Measurements from ENCODE around the gene ARHGEF19.
"Not testable (repeated sequence)": the region's sequence is repeated elsewhere in the genome, so short reads cannot be mapped to it uniquely, and the experiment has no call there.

Gene ARHGEF19

GRCh38 chr1:16212251-16212961 lies at the start of gene ARHGEF19:
TSS of gene ARHGEF19 (minus strand) at chr1:16212652. CDS start at chr1:16209054, 3,598 bp downstream.
- DNase-seq: no peak

GRCh38 chr1:16262067-16262466 lies 49.6 kb upstream of the ARHGEF19 start:
- no peak for DNase-seq

More at GRCh38 chr1:16212251-16212961, at the start of gene ARHGEF19:
- in situ Hi-C loops (cut with HindIII; ENCODE audit: low pct_ligation_motif_present, low pct_unique_long_range_greater_than_20kb, low sequenced_read_pairs): no loop called here

DNA sequence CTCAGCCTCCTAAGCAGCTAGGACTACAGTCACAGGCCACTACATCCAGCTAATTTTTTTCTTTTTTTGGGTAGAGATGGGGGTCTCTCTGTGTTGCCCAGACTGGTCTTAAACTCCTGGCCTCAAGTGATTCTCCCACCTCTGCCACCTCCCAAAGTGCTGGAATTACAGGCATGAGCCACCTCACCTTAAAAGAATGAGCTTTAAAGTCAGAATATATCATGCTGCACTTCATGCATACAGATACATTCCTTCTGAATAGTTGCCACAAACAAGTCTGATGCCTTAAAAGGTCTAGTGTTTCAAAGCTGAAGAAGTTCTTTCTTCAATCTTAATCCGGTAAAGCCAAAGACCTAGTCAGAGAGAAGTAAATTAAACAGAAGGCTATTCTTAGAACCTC lies 48.4 kb upstream of the ARHGEF19 start:
- DNase-seq: peak; percentile 55
- in situ Hi-C loops (cut with HindIII; ENCODE audit: low pct_ligation_motif_present, low pct_unique_long_range_greater_than_20kb, low sequenced_read_pairs): no loop called here

More at GRCh38 chr1:16262067-16262466, 49.6 kb upstream of the ARHGEF19 start:
- in situ Hi-C loops (cut with HindIII; ENCODE audit: low pct_ligation_motif_present, low pct_unique_long_range_greater_than_20kb, low sequenced_read_pairs): no loop called here

DNA sequence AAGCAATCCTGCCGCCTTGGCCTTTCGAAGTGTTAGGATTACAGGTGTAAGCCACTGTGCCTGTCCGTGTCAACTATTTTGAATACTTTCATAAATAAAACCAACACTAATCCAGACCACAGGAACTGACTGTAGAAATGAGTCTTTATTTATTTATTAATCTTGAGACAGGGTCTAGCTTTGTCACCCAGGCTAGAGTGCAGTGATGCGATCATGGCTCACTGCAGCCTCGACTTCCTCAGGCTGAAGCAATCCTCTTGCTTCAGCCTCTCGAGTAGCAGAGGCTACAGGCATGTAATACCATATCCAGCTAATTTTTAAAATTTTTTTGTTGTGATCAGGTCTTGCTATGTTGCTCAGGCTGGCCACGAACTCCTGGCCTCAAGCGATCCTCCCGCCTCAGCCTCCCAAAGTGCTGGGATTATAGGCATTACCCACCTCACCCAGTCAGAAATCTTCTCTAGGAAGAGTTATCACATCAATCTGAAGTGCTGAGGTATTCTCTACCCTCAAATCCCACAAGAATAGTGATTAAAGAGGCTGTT lies 46.2 kb upstream of the ARHGEF19 start:
- in situ Hi-C loops (cut with HindIII; ENCODE audit: low pct_ligation_motif_present, low pct_unique_long_range_greater_than_20kb, low sequenced_read_pairs): no loop called here
- no peak for DNase-seq

- in situ Hi-C loops (cut with HindIII; ENCODE audit: low pct_ligation_motif_present, low pct_unique_long_range_greater_than_20kb, low sequenced_read_pairs): no loop called here
- DNase-seq: no peak
Measured at GRCh38 chr1:16257968-16258367, 45.5 kb upstream of the ARHGEF19 start.

- in situ Hi-C loops (cut with HindIII; ENCODE audit: low pct_ligation_motif_present, low pct_unique_long_range_greater_than_20kb, low sequenced_read_pairs); DNase-seq: not testable (repeated sequence)
Measured at GRCh38 chr1:16257556-16257955, 45.1 kb upstream of the ARHGEF19 start.

GRCh38 chr1:16256478-16256877 lies 44.0 kb upstream of the ARHGEF19 start:
- in situ Hi-C loops (cut with HindIII; ENCODE audit: low pct_ligation_motif_present, low pct_unique_long_range_greater_than_20kb, low sequenced_read_pairs): no loop called here
- DNase-seq: no peak

DNA sequence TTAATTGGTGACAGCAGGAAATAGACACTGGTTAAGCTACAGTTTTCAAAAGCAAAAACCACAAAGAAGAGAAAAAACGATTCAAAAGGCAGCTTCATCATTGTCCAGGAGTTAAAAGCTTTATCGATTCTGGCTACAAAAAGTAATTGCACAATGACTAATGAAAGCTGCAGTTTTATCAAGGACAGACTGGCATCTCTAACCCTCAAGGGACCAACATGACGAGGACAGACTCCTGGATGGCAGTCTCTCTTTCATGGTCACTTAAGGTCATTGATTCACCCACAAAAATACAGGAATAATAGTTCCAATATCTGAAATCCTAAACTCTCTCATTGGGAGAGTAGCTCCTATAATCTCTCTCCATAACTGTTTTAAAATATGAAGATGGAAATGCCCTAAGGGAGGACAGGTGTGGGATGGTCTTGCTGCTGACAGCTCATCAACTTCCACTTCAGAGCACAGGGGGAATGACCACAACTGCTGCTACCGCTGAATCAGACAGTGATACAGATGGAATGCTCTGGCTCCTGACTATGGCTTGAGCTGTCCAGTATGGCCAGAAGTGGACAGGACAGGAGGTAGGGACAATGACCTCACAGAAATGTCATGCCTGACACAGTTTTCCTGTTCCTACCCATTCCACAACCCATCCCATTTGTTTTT lies 41.9 kb upstream of the ARHGEF19 start:
- in situ Hi-C loops (cut with HindIII; ENCODE audit: low pct_ligation_motif_present, low pct_unique_long_range_greater_than_20kb, low sequenced_read_pairs): no loop called here
- DNase-seq: no peak

DNA sequence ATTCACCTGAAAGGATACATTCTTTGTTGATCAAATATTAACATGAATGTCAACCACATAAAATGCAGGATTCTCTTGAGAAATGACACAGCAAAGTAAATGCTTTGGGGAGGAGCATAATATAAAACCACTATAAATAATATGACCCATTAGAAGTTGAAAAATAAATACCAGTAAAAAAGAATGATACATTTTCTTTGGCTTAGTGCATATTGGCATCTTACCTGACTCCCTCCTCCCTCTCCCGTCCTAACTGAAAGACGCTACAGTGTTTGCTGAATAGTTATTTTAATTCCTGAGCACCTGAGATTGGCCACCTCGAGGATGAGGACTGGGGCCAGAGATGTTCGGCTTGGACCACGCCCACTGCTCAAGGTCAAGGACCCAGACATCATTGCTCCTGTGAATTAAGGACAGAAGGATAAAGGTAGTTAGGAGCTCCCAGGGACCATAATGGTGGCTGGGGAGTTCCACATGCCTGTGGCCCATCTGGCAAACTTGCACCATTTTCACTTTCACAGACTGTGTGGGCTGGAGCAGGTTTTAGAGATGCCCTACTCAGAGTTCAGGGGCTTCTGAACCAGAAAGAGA lies 41.0 kb upstream of the ARHGEF19 start:
- in situ Hi-C loops (cut with HindIII; ENCODE audit: low pct_ligation_motif_present, low pct_unique_long_range_greater_than_20kb, low sequenced_read_pairs): no loop called here
- DNase-seq: no peak

- in situ Hi-C loops (cut with HindIII; ENCODE audit: low pct_ligation_motif_present, low pct_unique_long_range_greater_than_20kb, low sequenced_read_pairs): no loop called here
- no peak for DNase-seq
Measured at GRCh38 chr1:16252912-16253311, 40.5 kb upstream of the ARHGEF19 start.

GRCh38 chr1:16251381-16251780 lies 38.9 kb upstream of the ARHGEF19 start:
- in situ Hi-C loops (cut with HindIII; ENCODE audit: low pct_ligation_motif_present, low pct_unique_long_range_greater_than_20kb, low sequenced_read_pairs): no loop called here

GRCh38 chr1:16250524-16251251 lies 38.2 kb upstream of the ARHGEF19 start:
- no peak for DNase-seq
- in situ Hi-C loops (cut with HindIII; ENCODE audit: low pct_ligation_motif_present, low pct_unique_long_range_greater_than_20kb, low sequenced_read_pairs): no loop called here

More at GRCh38 chr1:16251381-16251780, 38.9 kb upstream of the ARHGEF19 start:
- no peak for DNase-seq

- DNase-seq: no peak
- in situ Hi-C loops (cut with HindIII; ENCODE audit: low pct_ligation_motif_present, low pct_unique_long_range_greater_than_20kb, low sequenced_read_pairs): no loop called here
Measured at GRCh38 chr1:16249596-16250241, 37.3 kb upstream of the ARHGEF19 start.

DNA sequence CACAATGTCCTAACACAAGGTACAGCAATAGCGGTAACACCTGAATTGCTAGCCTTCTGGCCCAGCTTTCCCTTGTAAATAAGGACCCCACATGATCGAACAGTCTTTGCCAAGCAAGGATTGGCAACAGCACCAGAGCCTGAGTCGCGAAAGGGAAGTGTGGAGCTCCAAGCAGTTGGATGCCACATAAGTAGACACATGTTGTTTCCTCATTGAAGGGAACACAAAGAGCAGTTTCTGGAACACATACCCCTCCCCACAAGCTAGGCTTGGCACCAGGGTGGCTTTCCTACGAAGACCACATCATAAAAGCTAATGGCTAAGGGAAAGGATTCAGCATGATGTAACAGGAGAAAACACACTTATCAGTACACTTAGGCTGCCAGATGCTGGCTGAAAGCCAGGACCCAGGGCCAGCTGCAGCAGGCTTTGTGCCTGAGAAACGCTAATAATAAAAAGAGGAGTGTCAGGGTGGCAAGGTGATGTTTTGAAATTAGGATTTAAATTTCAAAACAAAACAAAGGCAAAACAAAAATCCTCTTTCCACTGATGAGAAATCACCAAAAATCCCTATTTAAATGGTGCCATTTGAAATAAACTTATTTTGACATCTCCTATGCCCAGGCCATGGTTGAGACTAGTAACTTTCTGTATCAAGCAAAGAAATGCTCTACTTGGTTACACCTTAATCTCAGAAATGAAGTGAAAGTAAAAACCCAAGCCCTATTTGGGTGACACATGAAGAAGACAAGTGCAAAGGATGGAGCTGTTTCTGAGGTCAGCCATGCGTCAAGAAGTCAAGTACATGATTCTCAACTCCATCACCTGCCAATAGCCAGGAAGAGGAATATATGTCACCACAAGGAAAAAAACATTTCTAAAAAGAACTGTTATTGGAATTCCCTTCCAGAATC lies 36.4 kb upstream of the ARHGEF19 start:
- in situ Hi-C loops (cut with HindIII; ENCODE audit: low pct_ligation_motif_present, low pct_unique_long_range_greater_than_20kb, low sequenced_read_pairs): no loop called here
- DNase-seq: peak; percentile 56

DNA sequence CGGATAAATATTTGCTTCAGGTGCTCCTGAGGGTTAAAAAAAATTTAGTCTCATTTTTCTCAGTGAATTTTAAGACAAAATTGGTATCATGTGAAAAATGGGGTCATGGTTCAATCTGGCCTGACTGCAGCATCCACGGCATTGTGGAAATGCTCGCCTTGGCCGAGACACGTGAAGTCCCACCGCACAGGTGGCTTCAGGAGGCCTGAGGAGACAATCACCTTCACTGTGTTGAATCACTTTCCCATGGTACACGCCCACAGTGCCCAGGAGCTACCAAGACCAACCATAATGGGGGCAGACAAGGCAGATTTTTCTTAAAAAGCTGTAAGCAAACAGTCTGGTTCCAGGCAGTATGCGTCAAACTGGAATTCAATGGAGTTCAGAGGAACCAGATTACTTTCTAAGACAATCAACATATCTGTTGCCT lies 35.6 kb upstream of the ARHGEF19 start:
- in situ Hi-C loops (cut with HindIII; ENCODE audit: low pct_ligation_motif_present, low pct_unique_long_range_greater_than_20kb, low sequenced_read_pairs): no loop called here
- no peak for DNase-seq

- no peak for DNase-seq
- in situ Hi-C loops (cut with HindIII; ENCODE audit: low pct_ligation_motif_present, low pct_unique_long_range_greater_than_20kb, low sequenced_read_pairs): no loop called here
Measured at GRCh38 chr1:16247441-16247840, 35.0 kb upstream of the ARHGEF19 start.

GRCh38 chr1:16246961-16247360 lies 34.5 kb upstream of the ARHGEF19 start:
- in situ Hi-C loops (cut with HindIII; ENCODE audit: low pct_ligation_motif_present, low pct_unique_long_range_greater_than_20kb, low sequenced_read_pairs): no loop called here

More at GRCh38 chr1:16246961-16247360, 34.5 kb upstream of the ARHGEF19 start:
- no peak for DNase-seq
